HEK293T (cell line): ENCODE data around the gene KRTAP12-1.
"Not testable (repeated sequence)": the region's sequence is repeated elsewhere in the genome, so short reads cannot be mapped to it uniquely, and the experiment has no call there.

ENCODE experiments used
- CTCF ChIA-PET: fragments of 350-600 bp; formaldehyde crosslinking; extraction: SDS; loops from one replicate; lab custom pipeline; 2021; ENCODE audit warnings: antibody characterized with exemption, inconsistent platforms; lab: Yijun Ruan, JAX
- POLR2A ChIA-PET: fragments of 350-600 bp; formaldehyde crosslinking; extraction: SDS; loops from one replicate; lab custom pipeline; 2020; ENCODE audit warnings: antibody characterized with exemption, inconsistent platforms; lab: Yijun Ruan, JAX
- DNase-seq: peaks from one replicate; pipeline ENCODE4 v3.0.0; 2012; ENCODE audit warnings: mixed read lengths; ENCODE audit errors: extremely low spot score
- ARNT ChIP-seq: fragments of 450-650 bp; IDR thresholded peaks from 2 replicates; pipeline ENCODE4 v1.6.1; 2017; ENCODE audit warnings: mild to moderate bottlenecking
- BHLHE40 ChIP-seq: fragments of 450-650 bp; IDR thresholded peaks from 2 replicates; pipeline ENCODE4 v1.6.1; 2016; ENCODE audit warnings: mild to moderate bottlenecking, moderate library complexity, borderline replicate concordance
- CTBP1 ChIP-seq: fragments of 450-650 bp; IDR thresholded peaks from 2 replicates; pipeline ENCODE4 v1.6.1; 2016; ENCODE audit warnings: borderline replicate concordance
- ELF4 ChIP-seq: fragments of 450-650 bp; IDR thresholded peaks from 2 replicates; pipeline ENCODE4 v1.6.1; 2017; ENCODE audit warnings: antibody characterized with exemption
- FOXA1 ChIP-seq: fragments of 450-650 bp; IDR thresholded peaks from 2 replicates; pipeline ENCODE4 v1.6.1; 2016; ENCODE audit warnings: mild to moderate bottlenecking
- FOXK2 ChIP-seq: fragments of 450-650 bp; IDR thresholded peaks from 2 replicates; pipeline ENCODE4 v1.6.1; 2016; ENCODE audit warnings: mild to moderate bottlenecking
- FOXM1 ChIP-seq: fragments of 450-650 bp; IDR thresholded peaks from 2 replicates; pipeline ENCODE4 v1.6.1; 2017; ENCODE audit warnings: mild to moderate bottlenecking, borderline replicate concordance
- HDGF ChIP-seq: fragments of 450-650 bp; IDR thresholded peaks from 2 replicates; pipeline ENCODE4 v1.6.1; 2017; ENCODE audit warnings: antibody characterized with exemption, borderline replicate concordance
- L3MBTL2 ChIP-seq: fragments of 450-650 bp; conservative IDR thresholded peaks from 2 replicates; pipeline ENCODE4 v1.6.1; 2016; ENCODE audit warnings: mild to moderate bottlenecking
- LEF1 ChIP-seq: fragments of 450-650 bp; IDR thresholded peaks from 2 replicates; pipeline ENCODE4 v1.6.1; 2017; ENCODE audit warnings: mild to moderate bottlenecking, borderline replicate concordance
- NFRKB ChIP-seq: fragments of 450-650 bp; IDR thresholded peaks from 2 replicates; pipeline ENCODE4 v1.6.1; 2016; ENCODE audit warnings: mild to moderate bottlenecking, moderate library complexity
- PKNOX1 ChIP-seq: fragments of 450-650 bp; IDR thresholded peaks from 2 replicates; pipeline ENCODE4 v1.6.1; 2016
- SP1 ChIP-seq: fragments of 450-650 bp; IDR thresholded peaks from 2 replicates; pipeline ENCODE4 v1.6.1; 2017
- SUZ12 ChIP-seq: fragments of 450-650 bp; IDR thresholded peaks from 2 replicates; pipeline ENCODE4 v1.6.1; 2016; ENCODE audit warnings: mild to moderate bottlenecking
- TARDBP ChIP-seq: fragments of 450-650 bp; IDR thresholded peaks from 2 replicates; pipeline ENCODE4 v1.6.1; 2016
- ZNF384 ChIP-seq: fragments of 450-650 bp; IDR thresholded peaks from 2 replicates; pipeline ENCODE4 v1.6.1; 2016

The KRTAP12-1 gene

GRCh38 chr21:44686843-44687561, 5.0 kb upstream of the KRTAP12-1 start:
- ChIA-PET CTCF (no interaction called here), POLR2A (no interaction called here)
- no peak for TF ChIP-seq SUZ12
- no peak for TF ChIP-seq SP1
- TF ChIP-seq FOXM1: no peak
- no peak for TF ChIP-seq BHLHE40
- no peak for TF ChIP-seq ELF4
- no peak for TF ChIP-seq ZNF384
- no peak for TF ChIP-seq ARNT
- no peak for TF ChIP-seq NFRKB
- TF ChIP-seq HDGF: no peak
- no peak for DNase-seq

- DNase-seq: no peak
Measured at GRCh38 chr21:44686000-44686781, 4.2 kb upstream of the KRTAP12-1 start.

GRCh38 chr21:44685050-44685449, 3.1 kb upstream of the KRTAP12-1 start:
- DNase-seq, POLR2A ChIA-PET: not testable (repeated sequence)
- CTCF ChIA-PET: interaction anchor here (1.1 kb wide), 1 partner anchor 57 kb away, joined by 4 read pairs; no protein-coding TSS in a partner anchor

More at GRCh38 chr21:44686000-44686781, 4.2 kb upstream of the KRTAP12-1 start:
- ChIA-PET CTCF (no interaction called here), POLR2A (no interaction called here)
- TF ChIP-seq L3MBTL2: no peak
- no peak for TF ChIP-seq SUZ12
- no peak for TF ChIP-seq FOXA1
- TF ChIP-seq SP1: no peak
- TF ChIP-seq LEF1: no peak
- no peak for TF ChIP-seq ARNT

GRCh38 chr21:44684483-44684882, 2.5 kb upstream of the KRTAP12-1 start:
- ChIA-PET CTCF (interaction anchor here (1.1 kb wide), 1 partner anchor 58 kb away, joined by 4 read pairs; no protein-coding TSS in a partner anchor), POLR2A (no interaction called here)
- DNase-seq: no peak
- TF ChIP-seq CTBP1 (no peak), ARNT (no peak), NFRKB (no peak), TARDBP (no peak), FOXK2 (no peak), BHLHE40 (no peak), FOXM1 (no peak), ZNF384 (no peak), FOXA1 (no peak), SP1 (no peak)

GRCh38 chr21:44684077-44684476, 2.1 kb upstream of the KRTAP12-1 start:
- CTCF ChIA-PET: interaction anchor here (0.6 to 1.1 kb wide), 2 partner anchors 52 to 58 kb away, joined by 3 to 4 read pairs; no protein-coding TSS in a partner anchor
- DNase-seq: no peak
- POLR2A ChIA-PET: no interaction called here
- no peak for TF ChIP-seq ZNF384
- TF ChIP-seq LEF1: no peak
- TF ChIP-seq TARDBP: no peak
- no peak for TF ChIP-seq FOXM1
- no peak for TF ChIP-seq SP1

- TF ChIP-seq FOXM1 (no peak), LEF1 (no peak), FOXK2 (no peak), L3MBTL2 (no peak), SUZ12 (no peak), ELF4 (no peak), ARNT (no peak), CTBP1 (no peak), ZNF384 (no peak), HDGF (no peak), NFRKB (no peak), SP1 (no peak), PKNOX1 (no peak), BHLHE40 (no peak), TARDBP (no peak), FOXA1 (no peak)
- ChIA-PET POLR2A (no interaction called here), CTCF (no interaction called here)
- DNase-seq: no peak
Measured at GRCh38 chr21:44682580-44683151, 703 bp upstream of the KRTAP12-1 start.

GRCh38 chr21:44681152-44681551, 811 bp downstream of the KRTAP12-1 start:
- TF ChIP-seq LEF1 (no peak), FOXA1 (no peak), SUZ12 (no peak)
- ChIA-PET POLR2A (no interaction called here), CTCF (no interaction called here)
- no peak for DNase-seq
